Peyer's patch (tissue), 4 donors: ENCODE measurements around the gene REXO1. TPM values are rescaled to one million over a fixed set of nuclear protein-coding genes. Genes with fewer than 3 reads are reported as not detected.

Experiments
- DNase-seq, 3 donors: peaks; one replicate each; pipeline ENCODE4 v3.0.0-alpha.2; 2017 to 2019
- H3K27ac ChIP-seq, 4 donors: fragments of 200-600 bp; sonication (generic); one replicate each; pipeline ENCODE4 v1.5.1; 2016 to 2019
- H3K27me3 ChIP-seq, 2 donors: fragments of 200-600 bp; sonication (generic); one replicate each; pipeline ENCODE4 v1.5.1; 2019
- H3K36me3 ChIP-seq, 3 donors: fragments of 200-600 bp; sonication (generic); one replicate each; pipeline ENCODE4 v1.5.1; 2016 to 2019
- H3K4me1 ChIP-seq, 4 donors: fragments of 200-600 bp; sonication (generic); one replicate each; pipeline ENCODE4 v1.5.1; 2016 to 2019
- H3K4me3 ChIP-seq, 4 donors: fragments of 200-600 bp; sonication (generic); 1 replicate in 3 of 4; 2 replicates in 1 of 4; pipeline ENCODE4 v1.5.1; 2016 to 2019; ENCODE audit warnings: mild to moderate bottlenecking in 1 of 4
- H3K9me3 ChIP-seq, 4 donors: fragments of 200-600 bp; sonication (generic); one replicate each; pipeline ENCODE4 v1.5.1; 2016 to 2019; ENCODE audit warnings: mild to moderate bottlenecking in 1 of 4
- CTCF ChIP-seq, 6 experiments: fragments of 450-650 bp in 4 of 6; fragments of 200-600 bp in 2 of 6; sonication (generic) in 1 of 6; IDR thresholded peaks; one replicate each; pipeline ENCODE4 v1.5.1; 2017 to 2019; ENCODE audit warnings: antibody characterized with exemption in 6 of 6, mild to moderate bottlenecking in 3 of 6, moderate library complexity in 1 of 6
- POLR2A ChIP-seq, 2 donors: fragments of 450-650 bp; IDR thresholded peaks; one replicate each; pipeline ENCODE4 v1.5.1; 2017; ENCODE audit warnings: antibody characterized with exemption in 2 of 2, mild to moderate bottlenecking in 2 of 2, moderate library complexity in 2 of 2
- total RNA-seq, 4 donors: library from RNA; depleted of rRNA; stranded (reverse); fragments of >200 nt; gene quantifications; one replicate each; pipeline ENCODE4 v1.1.0, GENCODE V29; 2016

Gene REXO1
- total RNA-seq, 4 donors from 2014 or later, result 47.0 to 101 (median 57.2) TPM

DNA sequence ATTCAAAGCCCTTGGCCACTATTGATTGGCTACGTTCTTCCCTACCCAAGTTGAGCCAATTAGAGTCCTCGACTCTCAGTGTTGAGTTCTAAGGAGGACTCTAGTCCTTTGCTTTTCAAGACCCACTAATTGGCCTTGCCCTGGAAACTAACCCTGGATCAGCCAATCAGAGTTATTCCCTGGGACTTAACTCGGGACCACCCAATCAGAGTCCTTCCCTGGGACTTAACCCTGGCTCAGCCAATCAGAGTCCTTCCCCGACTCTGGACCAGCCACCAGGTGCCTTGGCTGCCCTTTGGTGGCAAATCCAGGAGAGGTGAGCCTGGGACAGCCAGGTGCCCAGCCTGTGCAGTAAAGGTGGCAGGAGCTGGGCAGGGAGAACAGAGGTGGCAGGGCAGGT lies 64.9 kb downstream of the REXO1 start:
- peaks cover 0 to 10% of the 10 kb centered on the region in 2 donors for H3K27me3 ChIP-seq
- peaks cover 0 to 9% (median 2%) of the 10 kb centered on the region in 4 donors for H3K9me3 ChIP-seq
- H3K36me3 ChIP-seq, result no peaks in the 10 kb centered on the region
- no peaks in the 10 kb centered on the region for H3K4me1 ChIP-seq
- TF ChIP-seq POLR2A (IDR thresholded peaks at IDR 0.05) (no peak), CTCF (IDR thresholded peaks at IDR 0.05) (no peak)
- DNase-seq, result no peak
- H3K4me3 ChIP-seq, result no peak overlapping the region
- H3K27ac ChIP-seq, result no peak overlapping the region

GRCh38 chr19:1782521-1782920 lies 65.8 kb downstream of the REXO1 start:
- Histone ChIP-seq H3K27ac (no peak overlapping the region), H3K27me3 (peaks cover 0 to 10% of the 10 kb centered on the region in 2 donors), H3K4me1 (no peaks in the 10 kb centered on the region), H3K36me3 (no peaks in the 10 kb centered on the region), H3K9me3 (peaks cover 0 to 9% (median 2%) of the 10 kb centered on the region in 4 donors), H3K4me3 (no peak overlapping the region)
- TF ChIP-seq CTCF (IDR thresholded peaks at IDR 0.05) (no peak), POLR2A (IDR thresholded peaks at IDR 0.05) (no peak)
- DNase-seq, result no peak

DNA sequence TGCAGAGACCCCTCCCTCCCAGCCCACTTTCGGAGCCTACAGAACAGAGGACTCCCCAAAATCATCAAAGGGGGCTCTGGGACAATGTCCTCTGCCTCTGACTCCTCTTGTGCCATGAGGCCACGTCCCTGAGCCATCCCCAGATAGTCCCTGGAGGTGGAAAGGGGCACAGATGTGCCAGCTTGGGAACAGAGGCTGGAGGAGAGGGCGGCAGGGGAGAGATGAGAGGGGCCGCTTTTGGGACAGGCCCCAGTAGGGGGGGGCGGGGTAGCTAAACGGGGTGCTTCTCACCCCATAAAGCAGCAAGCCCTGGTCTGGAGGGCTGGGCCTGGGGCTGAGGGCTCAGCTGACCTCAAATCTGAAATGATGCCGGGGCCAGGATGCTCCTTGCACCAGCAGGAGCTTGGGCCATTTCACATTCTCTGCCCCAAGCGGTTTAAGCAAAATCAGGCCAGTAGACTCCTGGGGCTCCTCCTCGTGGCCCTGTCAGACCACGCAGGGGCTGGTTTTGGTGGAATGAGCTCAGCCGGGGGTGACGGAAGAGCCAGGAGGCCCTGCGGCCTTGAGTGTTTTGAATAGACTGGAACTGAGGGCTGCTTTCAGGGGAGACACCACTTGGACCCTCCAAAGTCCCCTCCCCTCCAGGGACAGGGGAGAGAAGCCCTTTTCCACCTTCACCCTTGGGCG lies 67.9 kb downstream of the REXO1 start:
- H3K4me3 ChIP-seq, result no peak overlapping the region
- peaks cover 0 to 12% (median 2%) of the 10 kb centered on the region in 4 donors for H3K9me3 ChIP-seq
- no peak for TF ChIP-seq POLR2A (IDR thresholded peaks at IDR 0.05)
- no peak for TF ChIP-seq CTCF (IDR thresholded peaks at IDR 0.05)
- no peak overlapping the region for H3K27ac ChIP-seq
- H3K27me3 ChIP-seq, result peaks cover 0 to 27% of the 10 kb centered on the region in 2 donors
- H3K36me3 ChIP-seq, result no peaks in the 10 kb centered on the region
- no peaks in the 10 kb centered on the region for H3K4me1 ChIP-seq
- DNase-seq, result no peak

DNA sequence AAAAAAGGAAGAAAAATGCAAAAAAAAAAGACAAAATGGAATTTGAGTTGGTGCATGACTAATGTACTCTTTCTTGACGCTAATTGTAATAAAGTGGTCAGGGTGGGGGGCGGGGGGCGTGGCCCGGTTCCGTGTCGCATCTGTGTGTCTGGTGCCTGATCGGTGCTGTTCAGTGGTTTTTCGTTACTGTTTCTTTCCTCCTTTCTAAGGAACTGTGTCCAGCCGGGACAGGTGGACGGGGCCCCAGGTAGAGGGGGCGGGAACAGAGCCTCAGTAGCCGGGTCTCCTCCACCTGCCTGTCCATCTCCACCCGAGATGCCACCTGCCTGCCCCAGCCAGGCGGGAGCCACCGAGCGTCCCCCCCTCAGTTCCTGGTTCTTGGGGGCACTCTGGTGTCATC lies 68.7 kb downstream of the REXO1 start:
- no peaks in the 10 kb centered on the region for H3K4me1 ChIP-seq
- TF ChIP-seq POLR2A (IDR thresholded peaks at IDR 0.05), result no peak
- no peak for TF ChIP-seq CTCF (IDR thresholded peaks at IDR 0.05)
- no peak overlapping the region for H3K4me3 ChIP-seq
- H3K9me3 ChIP-seq, result peaks cover 0 to 20% (median 5%) of the 10 kb centered on the region in 4 donors
- peaks cover 0 to 36% of the 10 kb centered on the region in 2 donors for H3K27me3 ChIP-seq
- no peak overlapping the region for H3K27ac ChIP-seq
- H3K36me3 ChIP-seq, result no peaks in the 10 kb centered on the region
- DNase-seq, result no peak

- H3K36me3 ChIP-seq, result no peaks in the 10 kb centered on the region
- H3K4me3 ChIP-seq, result no peak overlapping the region
- H3K27ac ChIP-seq, result no peak overlapping the region
- TF ChIP-seq CTCF (IDR thresholded peaks at IDR 0.05), result no peak
- TF ChIP-seq POLR2A (IDR thresholded peaks at IDR 0.05), result no peak
- DNase-seq, result no peak
- peaks cover 0 to 43% of the 10 kb centered on the region in 2 donors for H3K27me3 ChIP-seq
- no peaks in the 10 kb centered on the region for H3K4me1 ChIP-seq
- peaks cover 0 to 18% (median 5%) of the 10 kb centered on the region in 4 donors for H3K9me3 ChIP-seq
Measured at GRCh38 chr19:1777149-1777548, 71.1 kb downstream of the REXO1 start.
